ENCODE results near the gene RETREG1. TPM values are rescaled to one million over a fixed set of nuclear protein-coding genes. Genes with fewer than 3 reads are reported as not detected.

The RETREG1 gene, protein sequence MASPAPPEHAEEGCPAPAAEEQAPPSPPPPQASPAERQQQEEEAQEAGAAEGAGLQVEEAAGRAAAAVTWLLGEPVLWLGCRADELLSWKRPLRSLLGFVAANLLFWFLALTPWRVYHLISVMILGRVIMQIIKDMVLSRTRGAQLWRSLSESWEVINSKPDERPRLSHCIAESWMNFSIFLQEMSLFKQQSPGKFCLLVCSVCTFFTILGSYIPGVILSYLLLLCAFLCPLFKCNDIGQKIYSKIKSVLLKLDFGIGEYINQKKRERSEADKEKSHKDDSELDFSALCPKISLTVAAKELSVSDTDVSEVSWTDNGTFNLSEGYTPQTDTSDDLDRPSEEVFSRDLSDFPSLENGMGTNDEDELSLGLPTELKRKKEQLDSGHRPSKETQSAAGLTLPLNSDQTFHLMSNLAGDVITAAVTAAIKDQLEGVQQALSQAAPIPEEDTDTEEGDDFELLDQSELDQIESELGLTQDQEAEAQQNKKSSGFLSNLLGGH
- total RNA-seq: 10 to 100 TPM in 1 of 7 donors, 1 to 10 TPM in 6; 2.0 to 20.0 (median 4.8) TPM
- 1 to 10 TPM; 1.0 to 2.7 TPM for polyA plus RNA-seq
- long read RNA-seq, donor 1, partial matches to known transcripts: 1 of 4 reads
- long read RNA-seq, donor 1, other reads (novel, unspliced or antisense): 2 of 4 reads
- long read RNA-seq, donor 2, partial matches to known transcripts: 0 of 5 reads
- long read RNA-seq, donor 2, other reads (novel, unspliced or antisense): 0 of 5 reads
- long read RNA-seq, donor 3, transcript RETREG1-201 (9 exons, 3,268 nt): major isoform, 7 of 9 reads
- long read RNA-seq, donor 3, partial matches to known transcripts: 0 of 9 reads
- long read RNA-seq, donor 3, other reads (novel, unspliced or antisense): 0 of 9 reads

DNA sequence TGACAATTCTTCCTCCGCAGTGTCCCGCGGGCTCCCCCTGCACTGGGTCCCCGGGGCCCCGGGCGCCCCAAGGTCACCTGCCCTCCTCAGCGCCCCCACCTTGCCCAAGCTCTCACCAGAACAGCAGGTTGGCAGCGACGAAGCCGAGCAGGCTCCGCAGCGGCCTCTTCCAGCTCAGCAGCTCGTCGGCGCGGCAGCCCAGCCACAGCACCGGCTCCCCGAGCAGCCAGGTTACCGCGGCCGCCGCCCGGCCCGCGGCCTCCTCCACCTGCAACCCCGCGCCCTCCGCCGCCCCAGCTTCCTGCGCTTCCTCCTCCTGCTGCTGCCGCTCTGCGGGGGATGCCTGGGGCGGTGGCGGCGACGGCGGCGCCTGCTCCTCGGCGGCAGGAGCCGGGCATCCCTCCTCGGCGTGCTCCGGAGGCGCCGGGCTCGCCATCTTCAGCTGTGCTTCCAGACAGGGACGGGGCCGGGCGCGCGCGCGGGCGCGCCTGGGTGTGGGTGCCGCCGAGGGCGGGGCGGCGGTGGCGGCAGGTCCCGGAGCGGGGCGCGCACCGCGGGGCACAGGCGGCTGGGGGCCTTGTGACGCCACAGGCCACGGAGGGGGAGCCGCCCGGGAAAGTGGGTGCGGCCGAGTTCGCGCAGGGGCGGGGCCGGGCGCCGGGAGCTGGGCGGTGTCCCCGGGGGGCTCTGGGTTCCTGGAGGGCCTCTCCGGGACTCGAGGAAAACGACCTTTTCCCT is at the start of gene RETREG1:
Gene RETREG1, minus strand, starts transcription at position 462 of the 738 bp plus-strand sequence. Its CDS starts 26 bp downstream, at position 436.
- DNase-seq: peak; percentile 50 to 73 (median 55)
- no peaks in the 10 kb centered on the region for H3K27me3 ChIP-seq
- WGBS, 3 donors: 1 to 3% (median 1%) methylated on average over 60 to 86 of the region's 86 CpGs
- H3K36me3 ChIP-seq: no peaks in the 10 kb centered on the region
- H3K27ac ChIP-seq: peak within 1 kb of the TSS in 1 of 2 donors; percentile 18
- intact Hi-C loops (cut with DNase I): no loop called here
- H3K9me3 ChIP-seq: no peaks in the 10 kb centered on the region
- H3K4me3 ChIP-seq: peak within 1 kb of the TSS; percentile 45
- peaks cover 4% of the 10 kb centered on the region for H3K4me1 ChIP-seq (ENCODE audit: insufficient read depth)
- TF ChIP-seq, protein P1, sequence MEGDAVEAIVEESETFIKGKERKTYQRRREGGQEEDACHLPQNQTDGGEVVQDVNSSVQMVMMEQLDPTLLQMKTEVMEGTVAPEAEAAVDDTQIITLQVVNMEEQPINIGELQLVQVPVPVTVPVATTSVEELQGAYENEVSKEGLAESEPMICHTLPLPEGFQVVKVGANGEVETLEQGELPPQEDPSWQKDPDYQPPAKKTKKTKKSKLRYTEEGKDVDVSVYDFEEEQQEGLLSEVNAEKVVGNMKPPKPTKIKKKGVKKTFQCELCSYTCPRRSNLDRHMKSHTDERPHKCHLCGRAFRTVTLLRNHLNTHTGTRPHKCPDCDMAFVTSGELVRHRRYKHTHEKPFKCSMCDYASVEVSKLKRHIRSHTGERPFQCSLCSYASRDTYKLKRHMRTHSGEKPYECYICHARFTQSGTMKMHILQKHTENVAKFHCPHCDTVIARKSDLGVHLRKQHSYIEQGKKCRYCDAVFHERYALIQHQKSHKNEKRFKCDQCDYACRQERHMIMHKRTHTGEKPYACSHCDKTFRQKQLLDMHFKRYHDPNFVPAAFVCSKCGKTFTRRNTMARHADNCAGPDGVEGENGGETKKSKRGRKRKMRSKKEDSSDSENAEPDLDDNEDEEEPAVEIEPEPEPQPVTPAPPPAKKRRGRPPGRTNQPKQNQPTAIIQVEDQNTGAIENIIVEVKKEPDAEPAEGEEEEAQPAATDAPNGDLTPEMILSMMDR (IDR thresholded peaks at IDR 0.05): no peak
- TF ChIP-seq EP300 (IDR thresholded peaks at IDR 0.05) (no peak), POLR2A (IDR thresholded peaks at IDR 0.05) (no peak)

DNA sequence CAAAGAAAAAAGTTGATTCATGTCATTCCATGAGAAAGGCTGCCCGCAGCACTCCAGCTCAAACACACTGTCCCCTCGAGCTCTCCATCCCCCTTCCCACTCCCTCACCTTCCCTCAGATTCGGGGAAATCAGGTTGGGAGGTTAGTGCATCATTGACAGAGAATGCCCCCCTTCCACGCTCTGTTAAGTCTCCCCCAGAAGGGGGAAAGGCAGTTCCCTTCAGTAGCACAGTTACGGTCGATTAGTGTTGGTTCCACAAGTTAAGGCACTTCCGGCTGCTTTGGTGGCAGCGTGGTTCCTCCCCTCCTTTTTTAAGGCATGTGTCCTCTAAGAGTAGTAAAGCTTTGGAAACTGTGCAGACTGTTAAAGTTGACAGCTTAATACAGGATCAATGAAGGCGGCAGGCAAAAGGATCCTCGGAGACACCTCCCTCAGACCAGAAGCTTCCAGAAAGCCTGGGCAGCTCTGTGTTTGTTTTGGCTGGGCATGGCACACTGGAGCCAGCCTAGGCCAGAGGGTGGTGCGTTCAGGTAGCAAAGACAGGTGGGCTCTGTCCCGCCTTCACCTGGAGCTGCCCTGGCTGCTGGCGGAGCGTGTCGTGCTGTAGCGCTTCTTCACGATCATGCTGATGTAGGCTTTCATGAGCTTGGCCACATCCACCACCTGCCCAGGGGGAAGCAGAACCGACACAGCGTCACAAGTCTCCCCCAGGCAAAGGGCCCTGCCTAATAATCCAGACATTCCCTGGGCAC is 49.5 kb upstream of the RETREG1 start:
- TF ChIP-seq, protein P1 (IDR thresholded peaks at IDR 0.05): no peak
- TF ChIP-seq POLR2A (IDR thresholded peaks at IDR 0.05): no peak
- no peak for TF ChIP-seq EP300 (IDR thresholded peaks at IDR 0.05)
- no peaks in the 10 kb centered on the region for H3K36me3 ChIP-seq
- 78 to 85% (median 83%) methylated on average over 19 of the region's 19 CpGs for WGBS, 3 donors
- no peak for DNase-seq
- intact Hi-C loops (cut with DNase I): loop anchor here in 1 of 4 donors (10.0 kb wide), 1 partner anchor 708 kb away; no protein-coding TSS in a partner anchor
- peaks cover 18% of the 10 kb centered on the region for H3K4me1 ChIP-seq (ENCODE audit: insufficient read depth)
- no peak overlapping the region for H3K27ac ChIP-seq
- H3K9me3 ChIP-seq: no peaks in the 10 kb centered on the region
- H3K4me3 ChIP-seq: no peak overlapping the region
- no peaks in the 10 kb centered on the region for H3K27me3 ChIP-seq

DNA sequence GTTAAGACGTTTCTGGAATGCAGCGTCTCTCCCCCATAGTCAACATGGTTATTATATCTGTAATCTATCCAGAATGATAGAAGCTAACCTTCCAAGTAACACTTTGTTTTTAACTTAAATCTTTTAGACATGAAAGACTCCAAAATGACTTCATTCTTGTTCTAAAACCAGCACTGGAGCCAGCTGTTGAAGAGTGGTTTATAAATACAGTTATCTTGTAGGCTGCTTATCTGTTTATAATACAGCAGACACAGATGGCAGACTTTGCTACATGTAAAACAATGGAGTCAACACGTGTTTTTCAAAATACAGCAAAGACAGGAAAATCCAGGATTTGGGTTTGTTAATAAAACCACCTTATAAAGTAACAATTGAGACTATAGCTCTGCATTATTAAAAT is 48.8 kb upstream of the RETREG1 start:
- Histone ChIP-seq H3K9me3 (no peaks in the 10 kb centered on the region), H3K4me1 (ENCODE audit: insufficient read depth) (peaks cover 18% of the 10 kb centered on the region), H3K27me3 (no peaks in the 10 kb centered on the region), H3K4me3 (no peak overlapping the region), H3K36me3 (no peaks in the 10 kb centered on the region), H3K27ac (no peak overlapping the region)
- TF ChIP-seq EP300 (IDR thresholded peaks at IDR 0.05) (no peak), POLR2A (IDR thresholded peaks at IDR 0.05) (no peak)
- TF ChIP-seq, protein P1 (IDR thresholded peaks at IDR 0.05): no peak
- DNase-seq: no peak
- intact Hi-C loops (cut with DNase I): loop anchor here in 1 of 4 donors (10.0 kb wide), 1 partner anchor 709 kb away; no protein-coding TSS in a partner anchor
- 5 to 17% (median 15%) methylated on average over 3 of the region's 3 CpGs for WGBS, 3 donors
